Naive thymus-derived CD8-positive, alpha-beta T cell (primary cell): Measurements from ENCODE around the gene TCF7L1. TPM values are rescaled to one million over a fixed set of nuclear protein-coding genes. Genes with fewer than 3 reads are reported as not detected.
A peak's percentile ranks its signal among the peaks of the same experiment; 100 is the strongest.

ENCODE experiments used
- ATAC-seq, 2 donors: fragments of 150-1000 bp; cut with Tn5 transposase in 1 of 2; sonication (Bioruptor Pico), chemical (Tn5 transposase) in 1 of 2; 1 replicate in 1 of 2; 2 replicates in 1 of 2; pipeline ENCODE4 v1.10.0; 2021; ENCODE audit warnings: mild to moderate bottlenecking in 2 of 2, moderate library complexity in 2 of 2
- POLR2A ChIA-PET: fragments of 350-600 bp; sonication (Branson Sonifier 250); formaldehyde crosslinking; loops from one replicate; lab custom pipeline; 2021; ENCODE audit warnings: antibody characterized with exemption; lab: Charles Lee
- DNase-seq, 10 donors: peaks; one replicate each; pipeline versions ENCODE4 v3.0.0 to v3.0.0-alpha.2; 2020 to 2022
- H3K27ac Mint-ChIP-seq, 10 donors: one replicate each; pipeline ENCODE4 v1.8.0; 2020 to 2022; ENCODE audit warnings: mild to moderate bottlenecking in 10 of 10, mixed read lengths in 10 of 10, moderate library complexity in 4 of 10, inconsistent platforms in 1 of 10
- H3K27me3 Mint-ChIP-seq, 5 donors: one replicate each; pipeline ENCODE4 v1.8.0; 2021 to 2022; ENCODE audit warnings: mixed read lengths in 5 of 5
- H3K36me3 Mint-ChIP-seq, 3 donors: one replicate each; pipeline ENCODE4 v1.8.0; 2020 to 2022; ENCODE audit warnings: mixed read lengths in 3 of 3, mild to moderate bottlenecking in 2 of 3, inconsistent platforms in 1 of 3
- H3K4me1 Mint-ChIP-seq, 4 donors: one replicate each; pipeline ENCODE4 v1.8.0; 2021 to 2022; ENCODE audit warnings: mixed read lengths in 4 of 4
- H3K4me3 Mint-ChIP-seq, 10 donors: one replicate each; pipeline ENCODE4 v1.8.0; 2020 to 2022; ENCODE audit warnings: mild to moderate bottlenecking in 10 of 10, mixed read lengths in 10 of 10, moderate library complexity in 6 of 10, inconsistent platforms in 1 of 10
- H3K9me3 Mint-ChIP-seq, 9 donors: one replicate each; pipeline ENCODE4 v1.8.0; 2020 to 2022; ENCODE audit warnings: mixed read lengths in 9 of 9, mild to moderate bottlenecking in 3 of 9, inconsistent platforms in 1 of 9, moderate library complexity in 1 of 9
- polyA plus RNA-seq, 3 donors: library from polyadenylated mRNA; unstranded; fragments of 300-500 nt; fragmentation: Illumina TruSeq; gene quantifications; one replicate each; pipeline ENCODE4 v1.2.3, GENCODE V29; 2021
- total RNA-seq, 8 experiments: library from RNA in 2 of 8; stranded (reverse) in 2 of 8; gene quantifications; one replicate each; pipeline ENCODE4 v1.2.3 and lab custom pipeline; 2021 to 2026

TCF7L1 gene
- total and polyA plus RNA-seq, 5 experiments from 2014 or later: 0.08 to 0.09 TPM; not detected in 3

DNA sequence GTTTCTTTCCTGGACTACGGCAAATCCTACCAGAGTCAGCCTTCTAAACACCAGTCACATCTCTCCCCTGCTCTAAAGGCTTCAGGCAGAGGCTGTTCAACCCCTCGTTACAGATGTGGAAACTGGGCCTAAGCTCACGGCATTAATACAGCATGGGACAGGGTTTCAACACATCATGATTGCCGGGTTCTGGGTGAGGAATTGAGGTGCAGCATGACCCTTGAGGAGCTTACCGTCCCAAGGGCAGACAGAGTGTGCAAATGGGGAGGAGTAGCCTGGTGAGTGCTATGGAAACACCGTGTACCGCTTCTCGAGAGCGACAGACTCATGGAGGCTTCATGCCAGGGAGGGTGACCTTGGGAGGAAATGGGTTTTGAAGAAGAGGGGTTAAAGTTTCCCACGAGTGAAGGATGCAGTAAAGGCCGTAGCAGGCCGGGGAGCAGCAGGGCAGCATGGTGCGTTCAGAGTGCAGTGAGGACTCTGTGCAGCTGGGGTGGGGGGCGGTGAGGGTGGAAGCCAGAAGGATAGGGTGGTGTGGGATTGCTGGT is 143.5 kb downstream of the TCF7L1 start:
- DNase-seq: no peak
- ATAC-seq: no peak
- H3K4me3 Mint-ChIP-seq: no peak overlapping the region
- H3K36me3 Mint-ChIP-seq: no peaks in the 10 kb centered on the region
- peaks cover 0 to 10% (median 1%) of the 10 kb centered on the region in 5 donors for H3K27me3 Mint-ChIP-seq
- H3K27ac Mint-ChIP-seq: no peak overlapping the region
- H3K9me3 Mint-ChIP-seq: no peaks in the 10 kb centered on the region
- H3K4me1 Mint-ChIP-seq: no peaks in the 10 kb centered on the region
- POLR2A ChIA-PET: no interaction called here

- Mint-ChIP-seq H3K27me3 (peaks cover 0 to 9% (median 1%) of the 10 kb centered on the region in 5 donors), H3K4me3 (no peak overlapping the region), H3K4me1 (no peaks in the 10 kb centered on the region), H3K9me3 (no peaks in the 10 kb centered on the region), H3K27ac (no peak overlapping the region), H3K36me3 (no peaks in the 10 kb centered on the region)
- DNase-seq (no peak), ATAC-seq (no peak)
- POLR2A ChIA-PET: no interaction called here
Observed at GRCh38 chr2:85277416-85278158, 144.4 kb downstream of the TCF7L1 start.

DNA sequence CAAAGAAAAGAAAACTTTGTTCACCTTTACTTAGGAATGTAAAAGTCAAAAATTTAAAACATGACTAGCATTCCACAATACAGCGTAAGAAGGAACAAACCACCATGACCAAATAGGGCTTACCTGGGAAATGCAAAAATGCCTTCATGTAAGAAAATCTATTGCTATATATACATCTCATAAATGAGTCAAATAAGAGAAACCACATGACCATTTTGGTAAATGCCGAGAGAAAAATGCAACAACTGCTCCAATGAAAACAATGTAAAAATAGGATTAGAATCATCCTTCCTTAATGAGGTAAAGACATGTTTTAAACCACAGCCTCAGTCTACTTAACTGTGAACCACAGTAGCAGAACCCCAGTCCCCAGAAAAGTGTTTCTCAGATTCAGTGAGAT is 145.2 kb downstream of the TCF7L1 start:
- POLR2A ChIA-PET: no interaction called here
- peaks cover 0 to 7% (median 0%) of the 10 kb centered on the region in 5 donors for H3K27me3 Mint-ChIP-seq
- ATAC-seq (no peak), DNase-seq (no peak)
- peaks cover 0 to under 1% (median 0%) of the 10 kb centered on the region in 4 donors for H3K4me1 Mint-ChIP-seq
- no peaks in the 10 kb centered on the region for H3K9me3 Mint-ChIP-seq
- no peak overlapping the region for H3K4me3 Mint-ChIP-seq
- no peaks in the 10 kb centered on the region for H3K36me3 Mint-ChIP-seq
- H3K27ac Mint-ChIP-seq: no peak overlapping the region

- ATAC-seq (no peak), DNase-seq (no peak)
- H3K4me1 Mint-ChIP-seq: peaks cover 0 to 6% (median 5%) of the 10 kb centered on the region in 4 donors
- POLR2A ChIA-PET: no interaction called here
- no peak overlapping the region for H3K27ac Mint-ChIP-seq
- H3K27me3 Mint-ChIP-seq: peaks cover 0 to 4% (median 0%) of the 10 kb centered on the region in 5 donors
- H3K9me3 Mint-ChIP-seq: no peaks in the 10 kb centered on the region
- no peaks in the 10 kb centered on the region for H3K36me3 Mint-ChIP-seq
- no peak overlapping the region for H3K4me3 Mint-ChIP-seq
Observed at GRCh38 chr2:85281553-85281952, 148.4 kb downstream of the TCF7L1 start.

DNA sequence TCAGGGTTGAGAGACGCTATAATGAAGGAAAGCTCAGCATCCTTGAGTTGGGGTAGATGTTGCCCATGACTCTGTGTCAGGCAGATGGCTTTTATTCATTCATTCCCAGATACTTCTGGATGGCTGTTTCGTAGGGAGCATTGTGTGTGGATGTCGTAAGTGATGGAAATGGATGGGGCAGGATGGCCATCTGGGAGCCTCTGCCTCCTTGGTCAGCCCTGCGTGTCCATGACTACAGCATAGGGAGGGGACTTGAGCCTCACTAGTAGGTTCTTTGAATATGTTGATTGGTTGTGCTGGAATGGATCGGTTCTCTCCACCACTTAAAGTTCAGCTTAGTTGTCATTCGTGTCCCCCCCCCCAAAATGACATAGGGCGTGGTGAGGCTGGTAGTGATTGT is 149.7 kb downstream of the TCF7L1 start:
- H3K27me3 Mint-ChIP-seq: no peaks in the 10 kb centered on the region
- peaks cover 3 to 11% (median 8%) of the 10 kb centered on the region in 4 donors for H3K4me1 Mint-ChIP-seq
- H3K36me3 Mint-ChIP-seq: no peaks in the 10 kb centered on the region
- H3K4me3 Mint-ChIP-seq: no peak overlapping the region
- DNase-seq (no peak), ATAC-seq (no peak)
- H3K27ac Mint-ChIP-seq: peak overlapping the region in 1 of 10 donors; percentile 22
- H3K9me3 Mint-ChIP-seq: no peaks in the 10 kb centered on the region
- POLR2A ChIA-PET: no interaction called here

DNA sequence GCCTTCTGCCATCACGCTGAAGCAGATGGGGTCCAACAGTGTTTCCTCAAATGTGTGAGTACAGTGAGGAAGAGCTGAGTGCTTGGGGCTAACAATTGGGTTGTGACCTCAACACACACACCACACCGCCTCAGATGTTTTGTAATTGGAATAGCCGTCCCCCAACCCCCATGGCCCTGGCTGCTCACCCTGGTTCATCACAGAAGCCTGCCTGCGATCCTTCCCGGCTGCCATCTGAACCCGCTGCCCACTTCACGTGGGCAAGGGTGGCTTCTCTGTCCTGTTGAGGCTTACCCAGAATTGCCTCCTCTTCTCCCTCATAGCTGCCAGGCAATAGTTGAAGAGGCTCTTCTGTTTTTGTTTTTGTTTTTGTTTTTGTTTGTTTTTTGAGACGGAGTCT is 150.4 kb downstream of the TCF7L1 start:
- Mint-ChIP-seq H3K27me3 (no peaks in the 10 kb centered on the region), H3K4me1 (peaks cover 3 to 11% (median 8%) of the 10 kb centered on the region in 4 donors), H3K4me3 (no peak overlapping the region), H3K36me3 (no peaks in the 10 kb centered on the region), H3K9me3 (no peaks in the 10 kb centered on the region), H3K27ac (peak overlapping the region in 1 of 10 donors; percentile 24)
- no peak for ATAC-seq
- no peak for DNase-seq
- POLR2A ChIA-PET: no interaction called here

- DNase-seq (no peak), ATAC-seq (no peak)
- Mint-ChIP-seq H3K9me3 (no peaks in the 10 kb centered on the region), H3K27me3 (no peaks in the 10 kb centered on the region), H3K27ac (peak overlapping the region in 4 of 10 donors; percentile 5 to 36 (median 18)), H3K4me1 (peaks cover 7 to 25% (median 23%) of the 10 kb centered on the region in 4 donors), H3K36me3 (no peaks in the 10 kb centered on the region), H3K4me3 (no peak overlapping the region)
- POLR2A ChIA-PET: no interaction called here
Observed at GRCh38 chr2:85286918-85287317, 153.7 kb downstream of the TCF7L1 start.

DNA sequence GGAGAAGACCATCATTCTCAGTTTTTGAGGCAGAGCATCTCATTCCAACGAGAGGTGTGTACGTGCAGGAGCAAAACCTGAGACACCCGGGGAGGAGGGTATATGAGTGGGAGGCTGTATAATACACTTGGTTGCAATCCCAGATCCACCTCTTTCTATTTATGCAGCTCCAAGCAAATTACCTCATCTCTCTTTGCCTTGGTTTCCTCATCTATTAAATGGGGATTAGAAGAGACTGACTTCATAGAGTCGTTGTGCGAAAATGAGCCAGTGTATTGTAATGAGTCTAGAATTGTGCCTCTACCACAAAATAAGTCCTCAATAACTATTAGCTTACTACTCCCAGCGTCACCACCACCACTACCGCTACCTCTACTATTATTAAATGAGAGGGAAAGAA is 154.5 kb downstream of the TCF7L1 start:
- POLR2A ChIA-PET: no interaction called here

GRCh38 chr2:85288244-85288725 is 155.1 kb downstream of the TCF7L1 start:
- POLR2A ChIA-PET: no interaction called here
- DNase-seq: no peak
- Mint-ChIP-seq H3K27me3 (no peaks in the 10 kb centered on the region), H3K36me3 (no peaks in the 10 kb centered on the region), H3K9me3 (no peaks in the 10 kb centered on the region), H3K27ac (no peak overlapping the region), H3K4me3 (no peak overlapping the region), H3K4me1 (peaks cover 10 to 28% (median 24%) of the 10 kb centered on the region in 4 donors)
- no peak for ATAC-seq

More for the DNA sequence above, 154.5 kb downstream of the TCF7L1 start:
- ATAC-seq (no peak), DNase-seq (no peak)
- H3K36me3 Mint-ChIP-seq: no peaks in the 10 kb centered on the region
- H3K9me3 Mint-ChIP-seq: no peaks in the 10 kb centered on the region
- H3K27me3 Mint-ChIP-seq: no peaks in the 10 kb centered on the region
- H3K4me1 Mint-ChIP-seq: peaks cover 7 to 26% (median 24%) of the 10 kb centered on the region in 4 donors
- H3K4me3 Mint-ChIP-seq: no peak overlapping the region
- no peak overlapping the region for H3K27ac Mint-ChIP-seq

DNA sequence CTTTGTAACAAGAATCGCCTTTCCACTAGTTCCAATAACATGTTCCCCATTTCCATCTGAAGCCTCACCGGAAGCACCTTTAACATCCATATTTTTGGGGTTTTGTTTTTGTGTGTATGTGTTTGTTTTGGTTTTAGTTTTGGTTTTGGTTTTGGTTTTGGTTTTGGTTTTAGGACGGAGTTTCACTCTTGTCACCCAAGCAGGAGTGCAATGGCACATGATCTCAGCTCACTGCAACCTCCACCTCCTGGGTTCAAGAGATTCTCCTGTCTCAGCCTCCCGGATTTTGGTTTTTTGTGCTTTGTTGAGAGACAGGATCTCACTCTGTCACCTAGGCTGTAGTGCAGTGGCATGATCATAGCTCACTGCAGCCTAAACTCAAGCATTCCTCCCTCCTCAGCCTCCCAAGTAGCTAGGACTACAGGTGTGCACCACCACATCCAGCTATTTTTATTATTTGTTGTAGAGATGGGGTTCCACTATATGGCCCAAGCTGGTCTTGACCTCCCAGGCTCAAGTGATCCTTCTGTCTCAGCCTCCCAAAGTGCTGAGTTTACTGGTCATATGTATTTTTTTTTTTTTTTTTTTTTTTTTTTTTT is 158.3 kb downstream of the TCF7L1 start:
- H3K9me3 Mint-ChIP-seq: no peaks in the 10 kb centered on the region
- H3K27me3 Mint-ChIP-seq: no peaks in the 10 kb centered on the region
- ATAC-seq (peak; percentile 23 to 58), DNase-seq (peak in 1 of 10 donors; percentile 49)
- H3K4me3 Mint-ChIP-seq: peak overlapping the region; percentile 50 to 81 (median 60)
- H3K4me1 Mint-ChIP-seq: peaks cover 10 to 22% (median 20%) of the 10 kb centered on the region in 4 donors
- H3K27ac Mint-ChIP-seq: peak overlapping the region; percentile 75 to 93 (median 88)
- H3K36me3 Mint-ChIP-seq: no peaks in the 10 kb centered on the region
- POLR2A ChIA-PET: interaction anchor here (0.6 to 1.8 kb wide), 3 partner anchors 19 to 410 kb away, joined by 3 to 8 read pairs (median 4); partner anchors contain the start of gene TGOLN2

DNA sequence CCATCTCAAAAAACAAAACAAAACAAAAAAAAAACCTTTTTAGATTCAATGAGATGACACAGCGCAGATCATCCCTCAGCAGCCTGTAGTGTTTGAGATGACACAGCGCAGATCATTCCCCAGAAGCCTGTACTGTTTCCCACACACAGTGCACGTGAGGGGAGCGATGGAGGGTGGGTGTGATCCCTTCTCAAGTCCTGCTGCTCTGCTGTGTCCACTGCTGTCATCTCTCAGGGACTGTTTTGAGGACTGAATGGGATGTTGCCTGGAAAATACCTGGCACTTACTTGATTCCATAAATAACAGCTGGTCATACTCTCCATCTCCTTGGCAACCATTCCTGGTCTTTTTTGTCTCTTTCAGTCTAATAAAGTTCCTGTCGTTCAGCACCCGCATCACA is 168.9 kb downstream of the TCF7L1 start:
- Mint-ChIP-seq H3K4me1 (peaks cover 5 to 23% (median 14%) of the 10 kb centered on the region in 4 donors), H3K36me3 (no peaks in the 10 kb centered on the region), H3K27ac (no peak overlapping the region), H3K27me3 (peaks cover 0 to 5% (median 0%) of the 10 kb centered on the region in 5 donors), H3K4me3 (no peak overlapping the region), H3K9me3 (no peaks in the 10 kb centered on the region)
- POLR2A ChIA-PET: interaction anchor here (3.6 kb wide), 1 partner anchor 25 kb away, joined by 17 read pairs; the partner anchor contains the start of gene TGOLN2
- ATAC-seq (no peak), DNase-seq (no peak)

GRCh38 chr2:85303780-85304531 is 170.8 kb downstream of the TCF7L1 start:
- Mint-ChIP-seq H3K36me3 (no peaks in the 10 kb centered on the region), H3K4me3 (peak overlapping the region in 1 of 10 donors; percentile 29), H3K4me1 (peaks cover 11 to 39% (median 27%) of the 10 kb centered on the region in 4 donors), H3K27ac (peak overlapping the region in 3 of 10 donors; percentile 43 to 73 (median 53)), H3K9me3 (no peaks in the 10 kb centered on the region), H3K27me3 (peaks cover 0 to 4% (median 0%) of the 10 kb centered on the region in 5 donors)
- DNase-seq (no peak), ATAC-seq (no peak)
- POLR2A ChIA-PET: interaction anchor here (1.0 kb wide), 1 partner anchor 51 kb away, joined by 3 read pairs; the partner anchor contains the start of genes ELMOD3 and RETSAT
